ENCODE results near the gene FBXL14. TPM values are rescaled to one million over a fixed set of nuclear protein-coding genes. Genes with fewer than 3 reads are reported as not detected.

The FBXL14 gene
- polyA plus RNA-seq, 2 of the 4 experiments (the other 2 are of a cell fraction), result 6.7 to 7.1 TPM

DNA sequence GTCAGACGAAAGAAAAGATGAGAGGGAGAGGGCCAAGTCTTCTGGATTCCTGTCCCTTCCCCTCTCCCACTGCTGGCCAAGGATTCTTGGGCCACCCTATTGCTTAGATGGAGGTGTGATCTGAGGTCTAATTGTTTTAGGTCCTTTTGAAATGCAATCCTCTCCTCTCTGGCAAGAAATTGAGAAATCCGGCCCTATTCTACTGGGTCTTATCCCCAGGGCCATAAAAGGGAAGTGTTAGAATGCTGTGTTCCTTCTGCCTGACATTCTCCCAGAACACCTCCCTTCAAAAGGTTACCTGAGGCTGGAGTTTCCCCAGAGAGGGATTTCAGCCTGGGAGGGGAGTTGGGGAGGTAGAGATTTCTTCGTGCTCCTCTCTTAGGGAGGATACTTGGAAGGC lies 39.1 kb upstream of the FBXL14 start (continued):
- TF ChIP-seq MAFK (IDR thresholded peaks at IDR 0.05; ENCODE audit: partially characterized antibody) (no peak), HEYL (CRISPR knock-in tag; IDR thresholded peaks at IDR 0.05) (no peak), EHF (CRISPR knock-in tag; IDR thresholded peaks at IDR 0.05) (no peak), JUN (IDR thresholded peaks at IDR 0.05) (no peak), ZSCAN20 (CRISPR knock-in tag; IDR thresholded peaks at IDR 0.05) (no peak), HOXB13 (CRISPR knock-in tag; IDR thresholded peaks at IDR 0.05; ENCODE audit: low read depth) (no peak), NPAS2 (CRISPR knock-in tag; IDR thresholded peaks at IDR 0.05; ENCODE audit: borderline replicate concordance) (no peak), CEBPB (IDR thresholded peaks at IDR 0.05) (no peak), NR3C1 (IDR thresholded peaks at IDR 0.05) (no peak), CHD2 (IDR thresholded peaks at IDR 0.05; ENCODE audit: low read length, partially characterized antibody) (no peak), RAD21 (conservative IDR thresholded peaks at IDR 0.05 in 1 of 2, IDR thresholded peaks at IDR 0.05 in 1 of 2) (no peak), SREBF2 (IDR thresholded peaks at IDR 0.05) (no peak)

DNA sequence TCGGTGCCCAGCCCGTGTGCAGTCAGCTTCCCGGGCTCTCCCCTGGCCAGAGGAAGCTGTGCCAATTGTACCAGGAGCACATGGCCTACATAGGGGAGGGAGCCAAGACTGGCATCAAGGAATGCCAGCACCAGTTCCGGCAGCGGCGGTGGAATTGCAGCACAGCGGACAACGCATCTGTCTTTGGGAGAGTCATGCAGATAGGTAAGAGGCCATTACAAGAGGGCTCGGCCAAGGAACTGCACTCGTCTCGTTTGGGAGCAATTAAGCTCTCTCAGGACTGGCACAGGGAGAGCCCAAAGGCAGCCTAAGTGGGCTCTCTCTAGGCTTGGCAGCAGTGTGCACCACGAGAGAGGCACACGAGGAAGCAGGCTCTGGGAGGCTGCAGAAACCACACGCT lies 38.3 kb upstream of the FBXL14 start:
- no peak for DNase-seq (ENCODE audit: low read depth in 1 of 2, low spot score in 1 of 2)
- Histone ChIP-seq H3K4me1 (peaks cover 7% of the 10 kb centered on the region; the same call in 1 of the 3 replicates), H3K4me3 (no peak overlapping the region), H3K27ac (no peak overlapping the region), H3K9me3 (no peaks in the 10 kb centered on the region), H3K4me2 (no peak overlapping the region)
- POLR2A ChIA-PET, result no interaction called here
- CTCF ChIA-PET, result interaction anchor here (0.6 to 16.6 kb wide), 8 partner anchors 17 to 515 kb away, joined by 3 to 210 read pairs (median 6); no protein-coding TSS in a partner anchor
- no peak for TF ChIP-seq BHLHE40 (IDR thresholded peaks at IDR 0.05; ENCODE audit: low read depth, low read length)
- no peak for TF ChIP-seq EP300 (IDR thresholded peaks at IDR 0.05)
- TF ChIP-seq, protein P1, sequence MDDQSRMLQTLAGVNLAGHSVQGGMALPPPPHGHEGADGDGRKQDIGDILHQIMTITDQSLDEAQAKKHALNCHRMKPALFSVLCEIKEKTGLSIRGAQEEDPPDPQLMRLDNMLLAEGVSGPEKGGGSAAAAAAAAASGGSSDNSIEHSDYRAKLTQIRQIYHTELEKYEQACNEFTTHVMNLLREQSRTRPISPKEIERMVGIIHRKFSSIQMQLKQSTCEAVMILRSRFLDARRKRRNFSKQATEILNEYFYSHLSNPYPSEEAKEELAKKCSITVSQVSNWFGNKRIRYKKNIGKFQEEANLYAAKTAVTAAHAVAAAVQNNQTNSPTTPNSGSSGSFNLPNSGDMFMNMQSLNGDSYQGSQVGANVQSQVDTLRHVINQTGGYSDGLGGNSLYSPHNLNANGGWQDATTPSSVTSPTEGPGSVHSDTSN (IDR thresholded peaks at IDR 0.05), result no peak
- TF ChIP-seq CHD2 (IDR thresholded peaks at IDR 0.05; ENCODE audit: low read length, partially characterized antibody), result no peak
- TF ChIP-seq SREBF2 (IDR thresholded peaks at IDR 0.05), result no peak
- no peak for TF ChIP-seq ESRRA (IDR thresholded peaks at IDR 0.05; ENCODE audit: borderline replicate concordance, low read length)
- TF ChIP-seq RFX5 (IDR thresholded peaks at IDR 0.05), result no peak
- TF ChIP-seq, protein P2, sequence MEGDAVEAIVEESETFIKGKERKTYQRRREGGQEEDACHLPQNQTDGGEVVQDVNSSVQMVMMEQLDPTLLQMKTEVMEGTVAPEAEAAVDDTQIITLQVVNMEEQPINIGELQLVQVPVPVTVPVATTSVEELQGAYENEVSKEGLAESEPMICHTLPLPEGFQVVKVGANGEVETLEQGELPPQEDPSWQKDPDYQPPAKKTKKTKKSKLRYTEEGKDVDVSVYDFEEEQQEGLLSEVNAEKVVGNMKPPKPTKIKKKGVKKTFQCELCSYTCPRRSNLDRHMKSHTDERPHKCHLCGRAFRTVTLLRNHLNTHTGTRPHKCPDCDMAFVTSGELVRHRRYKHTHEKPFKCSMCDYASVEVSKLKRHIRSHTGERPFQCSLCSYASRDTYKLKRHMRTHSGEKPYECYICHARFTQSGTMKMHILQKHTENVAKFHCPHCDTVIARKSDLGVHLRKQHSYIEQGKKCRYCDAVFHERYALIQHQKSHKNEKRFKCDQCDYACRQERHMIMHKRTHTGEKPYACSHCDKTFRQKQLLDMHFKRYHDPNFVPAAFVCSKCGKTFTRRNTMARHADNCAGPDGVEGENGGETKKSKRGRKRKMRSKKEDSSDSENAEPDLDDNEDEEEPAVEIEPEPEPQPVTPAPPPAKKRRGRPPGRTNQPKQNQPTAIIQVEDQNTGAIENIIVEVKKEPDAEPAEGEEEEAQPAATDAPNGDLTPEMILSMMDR (IDR thresholded peaks at IDR 0.05), result no peak
- TF ChIP-seq TFCP2L1 (CRISPR knock-in tag; IDR thresholded peaks at IDR 0.05), result no peak
- WGBS (ENCODE audit: missing lambda C conversion rate), result 79% methylated on average over 14 of the region's 14 CpGs
- ATAC-seq, result no peak
- no peak for FAIRE-seq

DNA sequence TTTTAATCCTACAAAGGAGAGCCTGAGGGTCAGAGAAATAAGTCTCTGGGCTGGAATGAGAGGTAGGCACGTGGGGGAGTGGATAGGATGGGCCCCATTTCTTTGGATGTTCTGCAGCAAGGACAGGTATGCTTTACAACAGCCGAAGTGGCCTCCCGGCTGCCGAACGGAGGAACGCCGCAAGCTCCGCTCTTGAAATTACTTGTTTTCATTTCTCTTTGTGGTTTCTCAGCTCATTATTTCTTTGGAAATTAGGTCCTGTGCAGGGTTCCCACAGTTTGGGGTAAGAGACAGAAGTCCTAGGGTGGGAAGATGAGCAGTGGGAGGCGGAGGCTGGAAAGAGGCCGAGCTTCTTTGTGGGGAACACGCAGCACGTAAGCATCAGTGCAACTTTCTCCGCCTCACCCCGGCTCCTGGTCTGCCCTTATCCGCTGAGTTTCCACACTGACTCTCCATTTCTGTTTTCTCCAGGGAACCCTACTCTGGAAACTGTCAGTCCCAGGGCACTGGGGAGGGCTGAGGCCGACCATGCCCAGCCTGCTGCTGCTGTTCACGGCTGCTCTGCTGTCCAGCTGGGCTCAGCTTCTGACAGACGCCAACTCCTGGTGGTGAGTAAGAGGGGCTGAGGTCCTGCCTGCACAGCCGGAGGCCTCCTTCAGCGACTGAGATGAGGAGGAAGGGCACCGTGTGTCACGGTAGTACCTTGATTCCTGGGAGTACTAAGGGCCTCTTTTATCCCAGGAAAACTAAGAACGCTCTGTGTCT lies 36.6 kb upstream of the FBXL14 start:
- Histone ChIP-seq H3K9me3 (no peaks in the 10 kb centered on the region), H3K27ac (no peak overlapping the region), H3K4me2 (peak overlapping the region; percentile 100), H3K4me1 (peaks cover 7% of the 10 kb centered on the region; the same call in 1 of the 3 replicates), H3K4me3 (peak overlapping the region; percentile 56; the same call in 1 of the 3 replicates)
- POLR2A ChIA-PET, result interaction anchor here (0.5 to 1.0 kb wide), 2 partner anchors 25 to 639 kb away, joined by 3 to 6 read pairs; no protein-coding TSS in a partner anchor
- ATAC-seq (no peak; a peak in 1 of 6 replicates), DNase-seq (ENCODE audit: low read depth in 1 of 2, low spot score in 1 of 2) (no peak), FAIRE-seq (no peak)
- CTCF ChIA-PET, result interaction anchor here (0.6 to 16.6 kb wide), 10 partner anchors 8 to 1190 kb away, joined by 3 to 210 read pairs (median 8); no protein-coding TSS in a partner anchor
- WGBS (ENCODE audit: missing lambda C conversion rate), result 88% methylated on average over 23 of the region's 23 CpGs
- TF ChIP-seq EHF (CRISPR knock-in tag; IDR thresholded peaks at IDR 0.05), result no peak
- no peak for TF ChIP-seq KDM5A (IDR thresholded peaks at IDR 0.05)
- no peak for TF ChIP-seq KDM1A (IDR thresholded peaks at IDR 0.05; ENCODE audit: low read depth)
- TF ChIP-seq ESRRA (IDR thresholded peaks at IDR 0.05; ENCODE audit: borderline replicate concordance, low read length), result no peak
- no peak for TF ChIP-seq RARB (CRISPR knock-in tag; IDR thresholded peaks at IDR 0.05)
- no peak for TF ChIP-seq CEBPB (IDR thresholded peaks at IDR 0.05)
- TF ChIP-seq JUN (IDR thresholded peaks at IDR 0.05), result no peak
- no peak for TF ChIP-seq GATA3 (IDR thresholded peaks at IDR 0.05; ENCODE audit: borderline replicate concordance)
- TF ChIP-seq RCOR1 (IDR thresholded peaks at IDR 0.05; ENCODE audit: low read depth, low read length), result no peak
- TF ChIP-seq, protein P3, sequence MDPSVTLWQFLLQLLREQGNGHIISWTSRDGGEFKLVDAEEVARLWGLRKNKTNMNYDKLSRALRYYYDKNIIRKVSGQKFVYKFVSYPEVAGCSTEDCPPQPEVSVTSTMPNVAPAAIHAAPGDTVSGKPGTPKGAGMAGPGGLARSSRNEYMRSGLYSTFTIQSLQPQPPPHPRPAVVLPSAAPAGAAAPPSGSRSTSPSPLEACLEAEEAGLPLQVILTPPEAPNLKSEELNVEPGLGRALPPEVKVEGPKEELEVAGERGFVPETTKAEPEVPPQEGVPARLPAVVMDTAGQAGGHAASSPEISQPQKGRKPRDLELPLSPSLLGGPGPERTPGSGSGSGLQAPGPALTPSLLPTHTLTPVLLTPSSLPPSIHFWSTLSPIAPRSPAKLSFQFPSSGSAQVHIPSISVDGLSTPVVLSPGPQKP (IDR thresholded peaks at IDR 0.05; ENCODE audit: low read depth, low read length), result no peak
- TF ChIP-seq, protein P2 (IDR thresholded peaks at IDR 0.05), result no peak
- TF ChIP-seq FOSB (CRISPR knock-in tag; IDR thresholded peaks at IDR 0.05), result no peak
